Body of pancreas (tissue), 4 donors: ENCODE measurements around the gene TBC1D12. TPM values are rescaled to one million over a fixed set of nuclear protein-coding genes. Genes with fewer than 3 reads are reported as not detected.

ENCODE experiments used
- ATAC-seq: fragments of 150-250 bp; one replicate; pipeline ENCODE4 v1.9.1; 2016
- DNase-seq, 4 donors: peaks; one replicate each; pipeline ENCODE4 v3.0.0-alpha.2; 2019
- H3K27ac ChIP-seq, 4 donors: fragments of 200-600 bp; sonication (generic); 1 replicate in 3 of 4; 2 replicates in 1 of 4; pipeline versions ENCODE4 v1.5.1 to v1.6.1; 2016 to 2019; ENCODE audit warnings: mild to moderate bottlenecking in 1 of 4, mixed read lengths in 1 of 4, moderate library complexity in 1 of 4
- H3K27me3 ChIP-seq, 2 donors: fragments of 200-600 bp; sonication (generic); one replicate each; pipeline ENCODE4 v1.6.0; 2016; ENCODE audit warnings: mild to moderate bottlenecking in 1 of 2
- H3K36me3 ChIP-seq, 2 donors: fragments of 200-600 bp; sonication (generic); replicated peaks in 1 of 2; 2 replicates each; pipeline ENCODE4 v1.5.1; 2016; ENCODE audit warnings: low read depth in 2 of 2; ENCODE audit not compliant: insufficient read depth in 1 of 2
- H3K4me1 ChIP-seq: fragments of 200-600 bp; sonication (generic); one replicate; pipeline ENCODE4 v1.6.0; 2016
- H3K4me3 ChIP-seq, 2 donors: fragments of 200-600 bp; sonication (generic); 1 replicate in 1 of 2; 2 replicates in 1 of 2; pipeline ENCODE4 v1.5.1; 2016 to 2019
- H3K9me3 ChIP-seq, 3 donors: fragments of 200-600 bp; sonication (generic); 1 replicate in 2 of 3; 2 replicates in 1 of 3; pipeline ENCODE4 v1.5.1; 2016
- POLR2A ChIP-seq, 3 donors: fragments of 450-650 bp; IDR thresholded peaks; one replicate each; pipeline ENCODE4 v1.6.1; 2016; ENCODE audit warnings: antibody characterized with exemption in 3 of 3, mild to moderate bottlenecking in 2 of 3
- WGBS, 2 donors: methylation state at CpG; one replicate each; pipeline ENCODE4 v1.1.5; 2017; 5-methylcytosine and 5-hydroxymethylcytosine counted together
- intact Hi-C: fragments of 100-400 bp; cut with DNase I; formaldehyde crosslinking; loops from one replicate; pipeline ENCODE4 v1.15.1; 2023
- total RNA-seq, 2 donors: library from RNA; depleted of rRNA; stranded (reverse); fragments of >200 nt; gene quantifications; one replicate each; pipeline ENCODE4 v1.1.0, GENCODE V29; 2016
- TF ChIP-seq, protein P1 (sequence below), 7 experiments: fragments of 450-650 bp in 4 of 7; fragments of 200-600 bp in 3 of 7; sonication (generic) in 3 of 7; IDR thresholded peaks; one replicate each; pipeline ENCODE4 v1.5.1; 2016 to 2019; ENCODE audit warnings: antibody characterized with exemption in 7 of 7

Gene TBC1D12
- total RNA-seq, 2 donors from 2014 or later: 11.9 to 17.5 TPM

DNA sequence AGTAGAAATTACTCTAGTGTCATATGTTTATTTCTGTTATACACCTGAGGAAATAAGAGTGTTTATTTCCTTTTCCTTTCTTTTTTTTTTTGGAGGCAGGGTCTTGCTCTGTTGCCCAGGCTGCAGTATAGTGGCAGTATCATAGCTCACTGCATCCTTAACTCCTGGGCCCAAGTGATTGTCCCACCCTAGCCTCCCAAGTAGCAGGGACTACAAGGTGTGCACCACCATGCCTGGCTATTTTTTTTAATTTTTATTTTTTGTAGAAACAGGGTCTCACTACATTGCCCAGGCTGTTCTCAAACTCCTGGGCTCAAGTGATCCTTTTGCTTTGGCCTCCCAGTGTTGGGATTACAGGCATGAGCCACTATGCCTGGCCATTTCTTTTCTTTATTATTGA lies 37.8 kb downstream of the TBC1D12 start:
- Histone ChIP-seq H3K27me3 (no peaks in the 10 kb centered on the region), H3K4me1 (peaks cover 13% of the 10 kb centered on the region), H3K36me3 (no peaks in the 10 kb centered on the region), H3K4me3 (no peak overlapping the region), H3K27ac (no peak overlapping the region), H3K9me3 (no peaks in the 10 kb centered on the region)
- TF ChIP-seq, protein P1, sequence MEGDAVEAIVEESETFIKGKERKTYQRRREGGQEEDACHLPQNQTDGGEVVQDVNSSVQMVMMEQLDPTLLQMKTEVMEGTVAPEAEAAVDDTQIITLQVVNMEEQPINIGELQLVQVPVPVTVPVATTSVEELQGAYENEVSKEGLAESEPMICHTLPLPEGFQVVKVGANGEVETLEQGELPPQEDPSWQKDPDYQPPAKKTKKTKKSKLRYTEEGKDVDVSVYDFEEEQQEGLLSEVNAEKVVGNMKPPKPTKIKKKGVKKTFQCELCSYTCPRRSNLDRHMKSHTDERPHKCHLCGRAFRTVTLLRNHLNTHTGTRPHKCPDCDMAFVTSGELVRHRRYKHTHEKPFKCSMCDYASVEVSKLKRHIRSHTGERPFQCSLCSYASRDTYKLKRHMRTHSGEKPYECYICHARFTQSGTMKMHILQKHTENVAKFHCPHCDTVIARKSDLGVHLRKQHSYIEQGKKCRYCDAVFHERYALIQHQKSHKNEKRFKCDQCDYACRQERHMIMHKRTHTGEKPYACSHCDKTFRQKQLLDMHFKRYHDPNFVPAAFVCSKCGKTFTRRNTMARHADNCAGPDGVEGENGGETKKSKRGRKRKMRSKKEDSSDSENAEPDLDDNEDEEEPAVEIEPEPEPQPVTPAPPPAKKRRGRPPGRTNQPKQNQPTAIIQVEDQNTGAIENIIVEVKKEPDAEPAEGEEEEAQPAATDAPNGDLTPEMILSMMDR (IDR thresholded peaks at IDR 0.05): no peak
- no peak for TF ChIP-seq POLR2A (IDR thresholded peaks at IDR 0.05)
- ATAC-seq (no peak), DNase-seq (no peak)
- intact Hi-C loops: loop anchor here (10.0 kb wide), 1 partner anchor 75 kb away; the partner anchor contains the start of gene NOC3L

DNA sequence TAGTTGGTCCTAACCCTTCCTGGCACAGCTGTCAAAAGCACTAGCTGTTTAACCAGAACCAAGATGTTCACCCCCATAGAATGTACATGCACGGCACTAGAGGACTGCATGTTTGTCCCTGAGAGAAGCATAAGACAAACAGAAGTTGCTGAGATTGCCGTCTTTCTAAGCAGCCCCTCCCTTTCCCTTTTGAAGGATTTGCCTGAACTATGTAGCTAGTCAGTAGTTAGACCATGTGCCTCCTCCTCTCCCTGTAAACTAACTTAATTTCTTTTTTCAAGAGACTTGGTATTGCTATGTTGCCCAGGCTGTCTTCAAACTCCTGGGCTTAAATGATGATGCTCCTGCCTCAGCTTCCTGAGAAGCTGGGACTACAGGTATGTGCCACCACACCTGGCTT lies 40.7 kb downstream of the TBC1D12 start:
- TF ChIP-seq, protein P1 (IDR thresholded peaks at IDR 0.05): no peak
- no peak for TF ChIP-seq POLR2A (IDR thresholded peaks at IDR 0.05)
- no peaks in the 10 kb centered on the region for H3K9me3 ChIP-seq
- ATAC-seq (no peak), DNase-seq (no peak)
- no peak overlapping the region for H3K4me3 ChIP-seq
- intact Hi-C loops: loop anchor here (10.0 kb wide), 1 partner anchor 78 kb away; the partner anchor contains the start of gene NOC3L
- 30 to 46% methylated on average over 2 of the region's 2 CpGs for WGBS, 2 donors
- no peak overlapping the region for H3K27ac ChIP-seq
- peaks cover 8% of the 10 kb centered on the region for H3K4me1 ChIP-seq
- no peaks in the 10 kb centered on the region for H3K36me3 ChIP-seq
- no peaks in the 10 kb centered on the region for H3K27me3 ChIP-seq

GRCh38 chr10:94443549-94443948 lies 41.2 kb downstream of the TBC1D12 start:
- 86 to 87% methylated on average over 4 of the region's 4 CpGs for WGBS, 2 donors

DNA sequence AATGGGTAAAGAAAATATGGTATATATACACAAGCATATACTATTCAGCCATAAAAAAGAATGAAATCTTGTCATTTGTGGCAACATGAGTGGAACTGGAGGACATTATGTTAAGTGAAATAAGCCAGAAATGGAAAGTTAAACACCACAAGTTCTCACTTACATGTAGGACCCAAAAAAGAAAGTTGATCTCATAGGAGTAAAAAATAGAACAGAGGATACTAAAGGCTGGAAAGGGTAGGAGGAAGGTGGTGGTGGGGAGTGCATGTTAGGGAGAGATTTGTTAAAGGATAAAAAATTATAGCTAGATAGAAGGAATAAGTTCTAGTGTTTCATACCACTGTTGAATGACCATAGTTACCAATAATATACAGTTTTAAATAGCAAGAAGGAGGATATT lies 48.4 kb downstream of the TBC1D12 start:
- Histone ChIP-seq H3K4me1 (no peaks in the 10 kb centered on the region), H3K9me3 (no peaks in the 10 kb centered on the region), H3K4me3 (no peak overlapping the region), H3K27me3 (no peaks in the 10 kb centered on the region), H3K27ac (no peak overlapping the region), H3K36me3 (no peaks in the 10 kb centered on the region)
- no peak for ATAC-seq
- TF ChIP-seq POLR2A (IDR thresholded peaks at IDR 0.05): no peak
- TF ChIP-seq, protein P1 (IDR thresholded peaks at IDR 0.05): no peak
- intact Hi-C loops: no loop called here
- no peak for DNase-seq

More at GRCh38 chr10:94443549-94443948, 41.2 kb downstream of the TBC1D12 start:
- Histone ChIP-seq H3K27ac (no peak overlapping the region), H3K36me3 (no peaks in the 10 kb centered on the region), H3K4me1 (peaks cover 8% of the 10 kb centered on the region), H3K4me3 (no peak overlapping the region), H3K9me3 (no peaks in the 10 kb centered on the region), H3K27me3 (no peaks in the 10 kb centered on the region)
- TF ChIP-seq, protein P1 (IDR thresholded peaks at IDR 0.05): no peak
- TF ChIP-seq POLR2A (IDR thresholded peaks at IDR 0.05): no peak
- ATAC-seq (no peak), DNase-seq (no peak)
- intact Hi-C loops: loop anchor here (10.0 kb wide), 1 partner anchor 79 kb away; the partner anchor contains the start of gene NOC3L

DNA sequence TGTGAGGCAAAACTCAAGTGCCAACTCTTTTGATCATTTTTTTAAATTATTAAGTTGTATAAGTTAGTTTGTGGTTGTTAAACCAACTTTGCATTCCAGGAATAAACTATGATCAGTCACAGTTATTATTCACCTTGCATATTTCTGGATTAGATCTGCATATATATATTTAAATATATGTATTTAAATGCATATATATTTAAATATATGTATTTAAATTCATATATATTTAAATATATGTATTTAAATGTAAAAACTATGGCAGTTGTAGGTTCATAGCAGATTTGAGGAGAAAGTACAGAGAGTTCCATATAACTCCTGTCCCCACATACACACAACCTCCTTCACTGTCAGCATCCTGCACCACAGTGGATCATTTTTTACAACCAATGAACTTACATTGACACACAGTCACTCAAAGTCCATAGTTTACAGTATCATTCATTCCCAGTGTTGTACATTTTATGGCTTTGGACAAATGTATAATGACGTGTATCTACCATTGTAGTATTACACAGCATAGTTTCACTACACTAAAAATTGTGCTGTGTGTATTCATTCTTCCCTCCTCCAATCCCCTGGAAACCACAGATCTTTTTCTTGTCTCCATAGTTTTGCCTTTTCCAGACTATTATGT lies 49.7 kb downstream of the TBC1D12 start:
- H3K36me3 ChIP-seq: no peaks in the 10 kb centered on the region
- intact Hi-C loops: no loop called here
- WGBS, 2 donors: 100% methylated on average over 1 of the region's 1 CpG
- DNase-seq: no peak
- no peaks in the 10 kb centered on the region for H3K27me3 ChIP-seq
- H3K9me3 ChIP-seq: no peaks in the 10 kb centered on the region
- TF ChIP-seq, protein P1 (IDR thresholded peaks at IDR 0.05): no peak
- no peak for TF ChIP-seq POLR2A (IDR thresholded peaks at IDR 0.05)
- H3K4me3 ChIP-seq: no peak overlapping the region
- H3K4me1 ChIP-seq: no peaks in the 10 kb centered on the region
- no peak overlapping the region for H3K27ac ChIP-seq
- ATAC-seq: no peak
